Spleen (tissue), 7 donors: ENCODE measurements around the gene AP5B1.

ENCODE experiments used
- POLR2AphosphoS5 ChIP-seq, 3 donors: sonication (generic); formaldehyde crosslinking; IDR thresholded peaks; one replicate each; pipeline ENCODE4 v1.5.1; 2017; ENCODE audit warnings: antibody characterized with exemption in 3 of 3
- TF ChIP-seq, protein P1 (sequence below), 11 experiments: fragments of 200-600 bp in 7 of 11; fragments of 450-650 bp in 4 of 11; sonication (generic) in 4 of 11; IDR thresholded peaks in 8 of 11; conservative IDR thresholded peaks in 3 of 11; 1 replicate in 7 of 11; 2 replicates in 4 of 11; pipeline versions ENCODE4 v1.4.0 to v1.8.0; 2016 to 2021; ENCODE audit warnings: antibody characterized with exemption in 11 of 11, inconsistent platforms in 4 of 11, mild to moderate bottlenecking in 1 of 11
- donor health status: DM: no; HTN: no; CAD: no; lungs with moderate emphysema.
- donor health status: DM: no; HTN: no; CAD: no.
- donor health status: DM: no; HTN: no; CAD: no.

DNA sequence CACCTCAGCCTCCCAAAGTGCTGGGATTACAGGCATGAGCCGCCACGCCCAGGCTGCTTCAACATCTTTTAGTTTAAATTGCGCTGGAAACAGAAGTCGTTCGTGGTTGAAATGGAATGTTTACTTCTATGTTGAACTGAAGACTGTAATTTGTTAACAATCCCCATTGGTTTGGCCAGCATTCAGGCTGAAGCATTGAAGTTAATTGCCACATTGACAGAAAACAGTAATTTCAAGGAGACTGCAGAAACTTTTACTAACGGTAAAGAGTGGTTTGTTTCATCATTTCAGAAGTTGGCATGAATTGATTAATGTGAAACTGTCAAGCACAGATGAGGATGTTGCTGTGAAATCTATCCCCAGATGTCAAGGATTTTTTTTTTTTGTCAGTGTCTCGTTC, 14.2 kb downstream of the AP5B1 start:
- TF ChIP-seq, protein P1, sequence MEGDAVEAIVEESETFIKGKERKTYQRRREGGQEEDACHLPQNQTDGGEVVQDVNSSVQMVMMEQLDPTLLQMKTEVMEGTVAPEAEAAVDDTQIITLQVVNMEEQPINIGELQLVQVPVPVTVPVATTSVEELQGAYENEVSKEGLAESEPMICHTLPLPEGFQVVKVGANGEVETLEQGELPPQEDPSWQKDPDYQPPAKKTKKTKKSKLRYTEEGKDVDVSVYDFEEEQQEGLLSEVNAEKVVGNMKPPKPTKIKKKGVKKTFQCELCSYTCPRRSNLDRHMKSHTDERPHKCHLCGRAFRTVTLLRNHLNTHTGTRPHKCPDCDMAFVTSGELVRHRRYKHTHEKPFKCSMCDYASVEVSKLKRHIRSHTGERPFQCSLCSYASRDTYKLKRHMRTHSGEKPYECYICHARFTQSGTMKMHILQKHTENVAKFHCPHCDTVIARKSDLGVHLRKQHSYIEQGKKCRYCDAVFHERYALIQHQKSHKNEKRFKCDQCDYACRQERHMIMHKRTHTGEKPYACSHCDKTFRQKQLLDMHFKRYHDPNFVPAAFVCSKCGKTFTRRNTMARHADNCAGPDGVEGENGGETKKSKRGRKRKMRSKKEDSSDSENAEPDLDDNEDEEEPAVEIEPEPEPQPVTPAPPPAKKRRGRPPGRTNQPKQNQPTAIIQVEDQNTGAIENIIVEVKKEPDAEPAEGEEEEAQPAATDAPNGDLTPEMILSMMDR (IDR thresholded peaks at IDR 0.05 in 8 of 11, conservative IDR thresholded peaks at IDR 0.05 in 3 of 11): no peak
- no peak for TF ChIP-seq POLR2AphosphoS5 (IDR thresholded peaks at IDR 0.05)
